Astrocyte (in vitro differentiated cells and primary cell): ENCODE data around the gene RGSL1.

Experiments
- CTCF ChIP-seq: IDR thresholded peaks from 2 replicates; pipeline ENCODE4 v1.5.1; 2011; ENCODE audit warnings: low read depth, mild to moderate bottlenecking, inconsistent platforms, low read length, moderate library complexity; ENCODE audit not compliant: insufficient read depth
- EZH2 ChIP-seq: IDR thresholded peaks from 2 replicates; pipeline ENCODE4 v1.6.1; 2012; ENCODE audit warnings: mild to moderate bottlenecking, low read length, inconsistent platforms; ENCODE audit not compliant: insufficient read depth

DNA sequence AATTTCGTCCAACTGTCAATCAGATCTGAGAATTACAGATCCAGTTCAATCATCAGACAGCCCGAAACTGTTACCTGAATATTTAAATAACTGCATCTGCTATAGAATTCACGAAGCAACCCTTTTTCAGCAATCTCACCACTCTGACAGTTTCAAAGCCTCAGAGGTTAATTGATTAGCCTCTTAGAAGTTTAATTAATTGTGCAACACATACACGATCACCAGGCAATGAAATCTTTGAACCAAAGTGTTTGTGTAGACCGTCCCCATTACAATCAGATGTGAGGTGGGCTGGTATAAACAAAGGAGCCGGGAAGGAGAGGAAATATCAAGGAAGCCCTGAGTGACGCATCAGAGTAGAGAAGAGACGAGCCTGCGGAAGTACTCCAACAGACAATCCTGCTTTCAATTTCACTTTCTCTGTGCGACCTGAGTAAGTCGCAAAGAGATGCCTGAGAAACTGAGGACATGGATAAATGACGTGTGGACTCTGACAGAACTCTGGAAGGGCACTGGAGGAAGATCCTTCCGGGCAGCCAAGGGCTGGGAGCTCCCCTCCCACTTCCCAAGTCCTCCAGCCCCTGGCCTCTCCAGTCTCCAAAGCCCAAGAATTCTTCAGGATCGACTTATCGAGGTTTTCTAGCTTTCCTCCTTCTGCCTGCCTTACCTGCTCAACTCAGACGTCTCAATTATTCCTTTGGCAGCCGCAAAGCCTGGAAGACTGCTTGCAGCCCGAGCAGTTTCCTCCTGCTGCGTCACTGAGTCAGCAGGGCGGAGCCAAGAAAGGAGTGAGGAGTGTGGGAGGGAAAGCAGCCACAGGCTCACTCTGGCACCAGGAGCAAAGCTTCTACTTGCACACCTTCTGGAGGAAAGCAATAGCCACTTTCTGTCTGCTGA lies 138.8 kb downstream of the RGSL1 start, which contains the start of gene RNASEL:
- TF ChIP-seq EZH2: no peak
- TF ChIP-seq CTCF: no peak
